Endothelial cell of umbilical vein (primary cell): Measurements from ENCODE around the gene TANGO6. TPM values are rescaled to one million over a fixed set of nuclear protein-coding genes. Genes with fewer than 3 reads are reported as not detected.
A peak's percentile ranks its signal among the peaks of the same experiment; 100 is the strongest.

Experiments
- BruUV-seq: library from RNA; stranded (reverse); fragments of 400-500 nt; replicated peaks from 2 replicates; lab custom pipeline; 2021; lab: Mats Ljungman, UMichigan
- CTCF ChIA-PET: fragments of 300-600, 350-600 bp; sonication (Branson Sonifier 250); formaldehyde crosslinking; loops from one replicate; lab custom pipeline; 2021; ENCODE audit warnings: antibody characterized with exemption, inconsistent platforms; lab: Charles Lee
- POLR2A ChIA-PET: fragments of 300-600, 350-600 bp; sonication (Branson Sonifier 250); formaldehyde crosslinking; loops from one replicate; lab custom pipeline; 2021; ENCODE audit warnings: antibody characterized with exemption, inconsistent platforms; lab: Charles Lee
- DNase-seq: peaks from one replicate; pipeline ENCODE4 v3.0.0-alpha.2; 2011; ENCODE audit warnings: low read depth, low spot score
- FAIRE-seq: peaks from 2 replicates; lab custom pipeline; 2011; peaks lifted over from hg19 to GRCh38; lab: Jason Lieb, UNC
- H2AFZ ChIP-seq: 2 replicates; pipeline ENCODE4 v1.6.0; 2012; ENCODE audit warnings: low read depth, low read length, control low read depth, inconsistent platforms
- H3K27ac ChIP-seq: 2 replicates; pipeline ENCODE4 v1.5.1; 2011; ENCODE audit warnings: low read depth, mild to moderate bottlenecking, control low read depth, low read length, moderate library complexity; ENCODE audit not compliant: insufficient read depth
- H3K27me3 ChIP-seq, 2 experiments: 2 replicates each; pipeline versions ENCODE4 v1.6.0 to v1.6.1; 2011; ENCODE audit warnings: low read length in 2 of 2, mixed read lengths in 1 of 2; ENCODE audit not compliant: control insufficient read depth in 2 of 2, insufficient read depth in 2 of 2
- H3K36me3 ChIP-seq, 2 experiments: 2 replicates in 1 of 2; 3 replicates in 1 of 2; pipeline ENCODE4 v1.5.1; 2011; ENCODE audit warnings: low read length in 2 of 2, mild to moderate bottlenecking in 1 of 2, moderate library complexity in 1 of 2; ENCODE audit not compliant: control insufficient read depth in 2 of 2, insufficient read depth in 2 of 2; ENCODE audit errors: extremely low read depth in 1 of 2
- H3K4me1 ChIP-seq: 3 replicates; pipeline ENCODE4 v1.5.1; 2011; ENCODE audit warnings: mild to moderate bottlenecking, low read length; ENCODE audit not compliant: control insufficient read depth, insufficient read depth; ENCODE audit errors: extremely low read depth
- H3K4me2 ChIP-seq: 2 replicates; pipeline ENCODE4 v1.6.1; 2011; ENCODE audit warnings: low read length, control low read depth, mixed read lengths; ENCODE audit not compliant: insufficient read depth
- H3K4me3 ChIP-seq, 3 experiments: fragments of 200-600 bp in 1 of 3; sonication (generic), shearing (Covaris generic) in 1 of 3; replicated peaks in 1 of 3; 2 replicates each; pipeline ENCODE4 v1.5.1; 2011 to 2016; ENCODE audit warnings: control low read depth in 3 of 3, low read length in 3 of 3, mild to moderate bottlenecking in 2 of 3, inconsistent platforms in 1 of 3, low read depth in 1 of 3, moderate library complexity in 1 of 3; ENCODE audit not compliant: insufficient read depth in 1 of 3
- H3K79me2 ChIP-seq: 2 replicates; pipeline ENCODE4 v1.6.0; 2012; ENCODE audit warnings: low read length, inconsistent platforms; ENCODE audit not compliant: control insufficient read depth, insufficient read depth
- H3K9ac ChIP-seq: replicated peaks from 2 replicates; pipeline ENCODE3; 2011; ENCODE audit warnings: low read length, control low read depth; ENCODE audit not compliant: insufficient read depth; ENCODE audit errors: extremely low read depth
- H3K9me1 ChIP-seq: replicated peaks from 3 replicates; pipeline ENCODE4 v1.6.0; 2011; ENCODE audit warnings: mild to moderate bottlenecking, low read length; ENCODE audit not compliant: control insufficient read depth, insufficient read depth; ENCODE audit errors: extremely low read depth
- H3K9me3 ChIP-seq: replicated peaks from 2 replicates; pipeline ENCODE4 v1.5.1; 2012; ENCODE audit warnings: low read length, inconsistent platforms; ENCODE audit not compliant: control insufficient read depth, insufficient read depth
- H4K20me1 ChIP-seq: replicated peaks from 2 replicates; pipeline ENCODE3; 2011; ENCODE audit warnings: mild to moderate bottlenecking, low read length; ENCODE audit not compliant: control insufficient read depth, insufficient read depth; ENCODE audit errors: extremely low read depth
- CTCF ChIP-seq, 2 donors: IDR thresholded peaks; 1 replicate in 1 of 2; 2 replicates in 1 of 2; pipeline ENCODE4 v1.5.1; 2011; ENCODE audit warnings: low read length in 2 of 2, mild to moderate bottlenecking in 2 of 2, moderate library complexity in 2 of 2, control low read depth in 1 of 2, inconsistent platforms in 1 of 2, low read depth in 1 of 2; ENCODE audit not compliant: insufficient read depth in 1 of 2; ENCODE audit errors: extremely low read depth in 1 of 2
- EZH2 ChIP-seq: IDR thresholded peaks from 2 replicates; pipeline ENCODE4 v1.6.1; 2012; ENCODE audit warnings: borderline replicate concordance, low read depth, mild to moderate bottlenecking, moderate library complexity, low read length, inconsistent platforms; ENCODE audit not compliant: severe bottlenecking
- JUN ChIP-seq: IDR thresholded peaks from 2 replicates; pipeline ENCODE4 v1.6.1; 2011; ENCODE audit warnings: borderline replicate concordance, low read depth; ENCODE audit not compliant: insufficient read length, insufficient read depth
- MAX ChIP-seq: IDR thresholded peaks from 2 replicates; pipeline ENCODE4 v1.6.1; 2011; ENCODE audit not compliant: insufficient read depth, insufficient read length
- POLR2A ChIP-seq: IDR thresholded peaks from 2 replicates; pipeline ENCODE4 v1.6.1; 2012; ENCODE audit warnings: low read depth, mild to moderate bottlenecking, control low read depth, low read length
- POLR2AphosphoS5 ChIP-seq: IDR thresholded peaks from 2 replicates; pipeline ENCODE4 v1.6.1; 2012; ENCODE audit warnings: low read depth, mild to moderate bottlenecking, control low read depth, low read length, moderate library complexity; ENCODE audit not compliant: insufficient read depth
- dilution Hi-C: fragments of 300-500 bp; cut with MboI; formaldehyde crosslinking; loops from one replicate; pipeline ENCODE4 v1.15.0; 2019; ENCODE audit warnings: low sequenced_read_pairs; ENCODE audit not compliant: extremely low pct_ligation_motif_present
- intact Hi-C: fragments of 100-400 bp; cut with micrococcal nuclease; formaldehyde crosslinking; loops from one replicate; pipeline ENCODE4 v1.10.0; 2022
- polyA plus RNA-seq, 4 experiments: library from polyadenylated mRNA; depleted of rRNA in 3 of 4; stranded (reverse) in 3 of 4; unstranded in 1 of 4; fragments of >200 nt; gene quantifications; 2 replicates each; pipeline versions ENCODE4 v1.2.1 to v1.2.3, GENCODE V29; 2011 to 2012; ENCODE audit warnings: missing spikeins in 1 of 4
- total RNA-seq: library from RNA; stranded (reverse); gene quantifications from 2 replicates; pipeline ENCODE4 v1.2.3, GENCODE V29; 2021

TANGO6 gene
- total and polyA plus RNA-seq, 2 donors (not counting 3 experiments of a cell fraction or from before 2014, with no cell fraction given): 6.7 to 21.2 TPM

- Histone ChIP-seq H3K4me2 (no peak overlapping the region), H3K27me3 (no peaks in the 10 kb centered on the region), H3K9me1 (no peaks in the 10 kb centered on the region), H3K4me1 (no peaks in the 10 kb centered on the region), H3K4me3 (no peak overlapping the region), H3K9ac (no peak overlapping the region), H3K9me3 (no peaks in the 10 kb centered on the region), H3K79me2 (no peaks in the 10 kb centered on the region), H2AFZ (no peak overlapping the region), H3K27ac (no peak overlapping the region), H3K36me3 (no peaks in the 10 kb centered on the region), H4K20me1 (no peaks in the 10 kb centered on the region)
- intact Hi-C loops: loop anchor here (1.0 to 5.0 kb wide), 3 partner anchors 96 to 272 kb away; no protein-coding TSS in a partner anchor
- POLR2A ChIA-PET: no interaction called here
- DNase-seq: peak; percentile 69
- no peak for TF ChIP-seq POLR2A
- no peak for TF ChIP-seq JUN
- TF ChIP-seq MAX: no peak
- no peak for TF ChIP-seq EZH2
- TF ChIP-seq POLR2AphosphoS5: no peak
- peak; percentile 35 to 63 for TF ChIP-seq CTCF (IDR thresholded peaks at IDR 0.05; ENCODE audit: extremely low read depth in 1 of 2, insufficient read depth in 1 of 2, low read depth in 1 of 2, low read length in 2 of 2)
- CTCF ChIA-PET: interaction anchor here (1.3 to 2.7 kb wide), 6 partner anchors 9 to 279 kb away, joined by 4 to 31 read pairs (median 5); no protein-coding TSS in a partner anchor
- BruUV-seq: no TSS peak
- dilution Hi-C loops: no loop called here
- FAIRE-seq: peak; percentile 15
Observed at GRCh38 chr16:68800257-68800875, 43.0 kb upstream of the TANGO6 start.
